DMS 273 treated with DMSO at 0.1 percent for 48 hours (cell line): ENCODE measurements around the gene SRMS.

Experiments
- DNase-seq: peaks from one replicate; lab custom pipeline; 2025; lab: John Stamatoyannopoulos, UW

Gene SRMS

DNA sequence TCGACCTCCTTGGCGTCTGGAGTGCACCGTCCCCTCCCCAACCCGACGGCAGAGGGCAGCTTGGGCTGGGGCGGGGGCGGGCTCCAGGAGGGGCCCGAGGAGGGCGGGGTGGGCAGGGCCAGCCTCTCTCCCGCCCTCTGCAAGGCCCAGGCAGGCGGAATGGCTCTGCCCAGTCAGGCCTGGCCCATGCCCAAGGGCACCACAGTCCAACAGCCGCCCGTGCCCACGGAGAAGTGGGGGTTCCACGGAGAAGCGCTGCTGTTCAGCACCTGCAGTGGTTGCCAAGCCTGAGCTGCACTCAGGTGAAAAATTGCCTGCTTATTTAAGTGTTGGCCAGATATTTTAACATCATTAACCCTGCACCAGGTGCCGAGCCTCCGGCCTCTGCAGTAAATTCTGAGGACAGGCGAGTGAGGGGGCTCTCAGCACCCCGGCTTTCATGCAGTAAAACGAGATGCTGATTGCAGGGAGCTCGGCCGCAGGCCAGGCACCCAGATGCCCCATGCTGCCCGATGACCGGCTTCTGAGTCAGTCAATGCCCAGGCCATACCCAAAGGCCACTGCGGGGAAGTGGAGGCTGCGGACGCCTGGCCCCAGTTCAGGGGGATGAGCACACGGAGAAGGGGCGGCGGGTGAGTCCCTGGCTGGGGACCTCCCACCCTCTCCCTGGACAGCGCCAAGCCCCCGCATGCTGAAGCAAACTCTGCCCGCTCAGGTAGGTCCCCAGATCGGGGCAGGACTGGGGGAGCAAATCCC is at the start of gene SRMS:
SRMS (minus strand) TSS at position 25 of the 756 bp plus-strand sequence. CDS start 286 bp downstream, outside the sequence.
- no peak for DNase-seq

DNA sequence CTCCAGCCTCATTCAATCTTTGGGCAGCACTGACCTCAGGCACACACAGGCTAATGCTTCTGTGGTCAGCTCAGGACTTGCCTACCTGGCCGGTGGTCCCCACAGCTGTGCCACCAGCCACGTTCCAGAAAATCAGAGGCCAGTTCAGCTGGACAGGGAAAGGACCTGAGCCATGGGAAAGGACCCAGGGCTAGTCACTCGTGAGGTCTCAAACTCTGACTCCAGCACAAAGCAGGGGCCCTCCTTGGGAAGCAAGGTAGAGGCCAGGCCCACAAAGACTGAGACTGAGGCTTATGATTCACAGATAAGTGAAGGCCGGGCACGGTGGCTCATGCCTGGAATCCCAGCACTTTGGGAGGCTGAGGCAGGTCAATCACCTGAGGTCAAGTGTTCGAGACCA is 48.9 kb upstream of the SRMS start:
- DNase-seq, result no peak

- DNase-seq, result no peak
Measured at GRCh38 chr20:63595416-63596127, 48.0 kb upstream of the SRMS start.

DNA sequence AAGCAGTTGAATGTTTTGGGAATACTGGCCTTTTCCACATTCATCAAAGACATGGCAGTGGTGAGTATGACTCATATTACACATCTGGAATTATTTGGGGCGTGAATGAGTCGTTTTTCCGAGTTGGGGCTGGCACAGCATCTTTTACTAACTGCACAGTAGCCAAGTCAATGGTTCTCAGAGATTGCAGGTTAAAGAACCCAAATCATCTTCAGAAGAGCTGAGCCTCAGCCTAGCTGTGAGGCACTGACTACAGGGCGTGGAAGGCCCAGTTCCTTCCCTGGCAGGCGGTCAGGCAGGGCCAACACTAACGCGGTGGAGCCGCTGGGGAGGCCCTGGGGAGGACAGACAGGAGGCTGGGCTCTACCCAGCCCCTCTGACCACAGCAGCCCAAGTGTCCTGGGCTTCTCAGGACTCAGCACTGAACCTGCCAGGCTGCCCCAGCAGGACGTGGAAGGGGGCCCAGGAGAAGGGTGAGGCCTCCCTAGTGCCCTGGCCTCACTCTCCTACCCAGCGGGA is 46.6 kb upstream of the SRMS start:
- DNase-seq, result no peak

DNA sequence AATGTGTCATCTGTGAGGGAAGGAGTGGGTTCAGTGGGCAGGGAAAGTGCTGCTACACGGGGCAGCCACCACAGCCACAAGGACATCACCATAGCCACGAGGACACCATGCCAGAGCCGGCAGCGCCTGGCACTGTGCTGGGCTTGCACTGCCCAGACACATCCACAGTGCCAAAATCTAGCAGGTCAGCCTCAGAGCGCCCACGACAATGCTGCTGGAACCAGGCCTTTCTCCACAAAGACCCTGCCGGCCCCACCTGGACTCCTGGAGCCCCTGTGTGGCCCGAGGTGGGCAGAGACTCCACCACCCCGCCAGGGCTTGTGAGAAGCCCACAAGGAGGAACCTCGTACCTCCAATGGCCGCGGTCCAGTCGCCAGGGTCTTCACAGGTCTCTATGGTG is 45.1 kb upstream of the SRMS start:
- no peak for DNase-seq

- no peak for DNase-seq
Measured at GRCh38 chr20:63591786-63592355, 44.3 kb upstream of the SRMS start.

GRCh38 chr20:63591147-63591533 is 43.6 kb upstream of the SRMS start:
- DNase-seq, result no peak

- no peak for DNase-seq
Measured at GRCh38 chr20:63590218-63591146, 42.9 kb upstream of the SRMS start.

DNA sequence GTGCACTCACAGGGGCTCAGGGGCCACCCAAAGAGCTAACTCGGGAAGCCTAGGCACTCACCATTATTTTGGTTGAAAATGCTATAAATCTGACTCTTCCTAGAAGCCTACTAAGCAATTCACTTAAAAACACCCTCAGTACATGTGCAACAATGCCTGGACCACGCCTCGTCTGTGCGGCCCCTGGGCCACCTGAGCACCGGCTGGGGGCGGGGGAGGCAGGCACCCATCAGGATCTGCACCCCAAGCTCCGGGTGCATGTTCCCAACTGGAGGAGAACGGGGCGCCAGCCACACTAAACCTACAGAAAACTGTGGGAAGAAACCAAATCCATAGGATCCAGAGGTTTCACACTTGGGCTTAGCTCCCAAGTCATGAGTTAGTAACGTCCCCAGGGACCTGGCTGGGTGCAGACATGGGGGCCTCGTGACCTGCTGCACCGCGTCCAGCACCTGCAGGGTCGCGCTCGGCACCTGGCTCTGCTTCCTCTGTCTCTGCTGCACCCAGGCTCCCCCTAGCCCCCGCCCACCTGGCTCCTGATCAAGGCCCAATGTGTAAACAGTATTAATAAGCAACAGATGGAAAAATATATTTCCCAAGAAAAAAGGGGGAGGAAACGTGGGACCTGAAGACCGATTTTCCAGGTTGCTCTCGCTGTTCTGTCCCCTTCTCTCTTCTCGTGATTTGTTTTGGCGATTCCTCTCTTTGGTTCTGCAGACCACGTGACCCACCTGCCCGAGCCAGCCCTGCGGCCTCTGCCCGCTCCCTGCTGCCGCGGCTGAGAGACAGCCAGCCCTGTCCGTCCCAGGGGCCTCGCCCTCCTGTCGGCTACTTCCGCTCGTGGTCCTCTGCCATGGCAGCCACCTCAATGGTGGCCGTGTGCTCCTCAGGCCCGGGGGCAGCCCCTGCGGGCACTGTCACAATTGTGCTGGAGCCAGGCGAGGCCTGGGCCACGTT is 42.0 kb upstream of the SRMS start:
- no peak for DNase-seq

DNA sequence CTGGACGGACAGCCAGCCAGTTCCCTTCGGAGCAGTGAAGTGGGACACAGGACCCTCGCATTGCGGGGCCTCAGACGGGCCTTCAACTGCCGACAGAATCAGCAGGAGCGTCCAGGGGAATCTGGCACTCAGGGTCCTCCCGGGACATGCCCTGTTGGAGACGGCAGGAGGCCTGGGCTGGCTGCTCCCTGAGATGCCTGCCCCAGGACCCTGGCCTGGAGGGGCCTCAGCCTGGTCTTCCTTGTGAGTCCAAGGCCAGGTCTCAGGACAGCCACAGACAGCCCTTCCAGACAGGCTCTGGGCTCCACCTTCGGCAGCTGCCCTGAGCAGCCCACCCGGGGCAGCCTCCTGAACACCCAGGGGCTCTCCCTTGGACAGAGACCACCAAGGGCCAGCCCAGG is 41.1 kb upstream of the SRMS start:
- no peak for DNase-seq

GRCh38 chr20:63587776-63588591 is 40.4 kb upstream of the SRMS start:
- no peak for DNase-seq

DNA sequence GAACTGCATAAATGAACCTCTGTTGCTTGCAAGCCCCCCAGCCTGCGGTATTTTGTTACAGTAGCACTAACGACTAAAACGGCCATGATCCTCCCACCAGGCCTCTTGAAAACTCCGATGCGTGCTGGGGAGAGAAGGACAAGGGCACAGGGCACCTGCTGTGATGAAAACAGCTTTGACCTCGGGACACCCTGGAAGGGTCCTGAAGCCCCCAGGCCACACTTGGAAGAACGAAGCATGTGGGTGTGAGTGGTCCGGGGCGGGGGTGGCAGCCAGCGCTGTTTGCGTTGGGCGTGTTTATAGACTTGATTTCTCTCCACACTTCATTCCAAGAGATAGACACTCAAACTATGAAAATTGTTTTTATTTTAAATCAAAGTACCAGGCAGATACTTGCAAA is 39.7 kb upstream of the SRMS start:
- DNase-seq, result no peak

GRCh38 chr20:63586797-63587196 is 39.2 kb upstream of the SRMS start:
- DNase-seq, result no peak

GRCh38 chr20:63585616-63586565 is 38.3 kb upstream of the SRMS start:
- DNase-seq, result no peak

DNA sequence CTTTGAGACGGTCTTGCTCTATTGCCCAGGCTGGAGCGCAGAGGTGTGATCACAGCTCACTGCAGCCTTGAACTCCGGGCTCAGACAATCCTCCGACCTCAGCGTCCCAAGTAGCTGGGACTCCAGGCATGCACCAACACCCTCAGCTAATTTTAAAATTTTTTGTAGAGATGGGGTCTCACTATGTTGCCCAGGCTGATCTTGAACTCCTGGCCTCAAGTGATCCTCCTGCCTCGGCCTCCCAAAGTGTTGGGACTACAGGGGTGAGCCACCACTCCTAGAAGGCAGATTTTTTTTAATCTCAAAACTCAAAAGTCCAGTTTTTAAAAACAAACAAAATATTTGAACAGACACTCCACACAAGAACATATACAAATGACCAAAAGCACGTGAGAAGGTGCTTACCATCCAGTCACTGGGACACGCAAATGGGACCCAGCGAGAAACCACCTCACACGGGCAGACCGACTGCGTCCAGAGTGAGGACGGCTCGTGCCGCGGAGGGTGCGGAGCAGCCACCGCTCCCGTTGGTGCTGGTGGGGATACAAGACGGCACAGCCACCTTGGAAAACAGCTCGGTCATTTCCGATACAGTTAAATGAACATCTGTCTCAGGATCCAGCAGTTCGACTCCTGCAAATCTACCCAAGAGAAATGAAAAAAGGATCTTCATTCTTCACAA is 35.0 kb upstream of the SRMS start:
- no peak for DNase-seq

- DNase-seq, result no peak
Measured at GRCh38 chr20:63580796-63581461, 33.4 kb upstream of the SRMS start.

DNA sequence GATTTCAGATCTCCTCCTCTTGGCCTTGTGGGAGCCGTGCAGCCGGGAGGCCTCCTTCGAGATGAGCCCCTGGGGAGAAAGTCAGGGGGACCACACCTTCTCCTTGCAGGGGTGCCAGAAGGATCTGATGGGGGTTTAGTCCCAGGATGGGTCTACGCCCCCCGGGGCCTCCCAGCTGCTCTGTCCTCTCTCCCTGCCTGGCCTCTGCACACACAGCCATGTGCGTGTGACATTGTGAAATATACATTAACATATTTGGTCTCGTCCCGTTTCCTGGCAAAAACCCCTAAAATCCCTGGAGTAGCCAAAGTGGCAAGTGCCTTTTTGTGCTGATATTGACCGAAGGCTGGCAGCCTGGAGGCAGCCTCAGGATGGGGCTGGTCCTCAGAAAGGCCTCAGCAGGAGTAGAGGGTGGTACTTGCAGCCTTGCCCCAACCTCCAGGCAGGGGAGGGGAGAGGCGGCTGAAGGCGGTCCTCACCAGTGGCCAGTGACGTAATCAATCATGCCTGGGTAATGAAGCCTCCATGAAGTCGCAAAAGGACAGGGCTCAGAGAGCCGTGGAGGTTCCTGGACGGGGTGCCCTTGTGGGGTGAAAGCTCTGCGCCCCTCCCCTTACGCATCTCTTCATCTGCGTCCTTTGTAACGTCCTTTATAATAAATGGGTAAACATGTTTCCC is 31.6 kb upstream of the SRMS start:
- no peak for DNase-seq
